HepG2 (cell line): ENCODE data around the gene EDEM3. TPM values are rescaled to one million over a fixed set of nuclear protein-coding genes. Genes with fewer than 3 reads are reported as not detected.

Experiments used
- ATAC-seq: fragments of 200-7000 bp; cut with Tn5 transposase; 3 replicates; pipeline ENCODE4 v1.9.1; 2020; ENCODE audit warnings: mild to moderate bottlenecking, moderate library complexity
- BruUV-seq: library from RNA; stranded (reverse); fragments of 400-500 nt; replicated peaks from 2 replicates; lab custom pipeline; 2021; lab: Mats Ljungman, UMichigan
- CTCF ChIA-PET: fragments of 300-600 bp; formaldehyde crosslinking; extraction: SDS; loops from one replicate; lab custom pipeline; 2021; ENCODE audit warnings: low total read pairs, inconsistent platforms, low intra/inter-chr PET ratio; lab: Yijun Ruan, JAX
- POLR2A ChIA-PET: fragments of 350-600 bp; sonication (Branson Sonifier 250); formaldehyde crosslinking; loops from one replicate; lab custom pipeline; 2020; ENCODE audit warnings: antibody characterized with exemption, inconsistent platforms; lab: Yijun Ruan, JAX
- DNase-seq: peaks from one replicate; pipeline ENCODE4 v3.0.0-alpha.2; 2015; ENCODE audit warnings: low spot score
- FAIRE-seq: peaks from 3 replicates; lab custom pipeline; 2011; peaks lifted over from hg19 to GRCh38; lab: Jason Lieb, UNC
- H2AFZ ChIP-seq: one replicate; pipeline ENCODE4 v1.6.1; 2011; ENCODE audit warnings: low read length, inconsistent platforms
- H3K27ac ChIP-seq: fragments of 300-600 bp; 3 replicates; pipeline ENCODE4 v1.8.0; 2011; ENCODE audit warnings: mixed run types, mild to moderate bottlenecking, mixed read lengths, low read length, inconsistent platforms; ENCODE audit not compliant: insufficient read depth; ENCODE audit errors: extremely low read length
- H3K27me3 ChIP-seq, 2 experiments: fragments of 200-600 bp in 1 of 2; 2 replicates in 1 of 2; 3 replicates in 1 of 2; pipeline versions ENCODE4 v1.6.0 to v1.8.0; 2011; ENCODE audit warnings: low read length in 2 of 2, mild to moderate bottlenecking in 2 of 2, moderate library complexity in 2 of 2, inconsistent platforms in 1 of 2; ENCODE audit not compliant: insufficient read depth in 2 of 2, control insufficient read depth in 1 of 2
- H3K36me3 ChIP-seq, 2 experiments: fragments of 200-600 bp in 1 of 2; replicated peaks in 1 of 2; 2 replicates in 1 of 2; 3 replicates in 1 of 2; pipeline versions ENCODE4 v1.5.1 to v1.8.0; 2011; ENCODE audit warnings: low read length in 2 of 2, inconsistent platforms in 1 of 2; ENCODE audit not compliant: insufficient read depth in 2 of 2, control insufficient read depth in 1 of 2
- H3K4me1 ChIP-seq: 2 replicates; pipeline ENCODE4 v1.5.1; 2012; ENCODE audit warnings: low read length, inconsistent platforms; ENCODE audit not compliant: insufficient read depth
- H3K4me2 ChIP-seq: 2 replicates; pipeline ENCODE4 v1.6.0; 2011; ENCODE audit warnings: low read depth, low read length, inconsistent platforms
- H3K4me3 ChIP-seq, 3 experiments: fragments of 200-600 bp in 1 of 3; sonication (generic), shearing (Covaris generic) in 1 of 3; replicated peaks in 1 of 3; 2 replicates each; pipeline ENCODE4 v1.5.1; 2011 to 2016; ENCODE audit warnings: low read length in 3 of 3, inconsistent platforms in 2 of 3, low read depth in 2 of 3, mild to moderate bottlenecking in 2 of 3, control low read depth in 1 of 3, mixed read lengths in 1 of 3; ENCODE audit not compliant: insufficient read depth in 1 of 3
- H3K79me2 ChIP-seq: one replicate; pipeline ENCODE4 v1.6.1; 2011; ENCODE audit warnings: low read length, inconsistent platforms; ENCODE audit not compliant: insufficient read depth
- H3K9ac ChIP-seq: 2 replicates; pipeline ENCODE4 v1.6.0; 2011; ENCODE audit warnings: mild to moderate bottlenecking, low read depth, low read length, inconsistent platforms; ENCODE audit not compliant: insufficient read depth
- H3K9me3 ChIP-seq: 2 replicates; pipeline ENCODE4 v1.5.1; 2012; ENCODE audit warnings: mild to moderate bottlenecking, low read length
- H4K20me1 ChIP-seq: 2 replicates; pipeline ENCODE4 v1.6.0; 2011; ENCODE audit warnings: inconsistent platforms, mild to moderate bottlenecking, low read length, moderate library complexity; ENCODE audit not compliant: insufficient read depth
- GZF1 ChIP-seq: sonication (generic); formaldehyde crosslinking; IDR thresholded peaks from 2 replicates; pipeline ENCODE4 v1.5.1; 2020; ENCODE audit warnings: mild to moderate bottlenecking, missing genetic modification reagents
- NBN ChIP-seq: fragments of 450-650 bp; conservative IDR thresholded peaks from 2 replicates; pipeline ENCODE4 v1.6.1; 2017
- RBFOX2 ChIP-seq: fragments of 200-400 bp; formaldehyde crosslinking; IDR thresholded peaks from 2 replicates; pipeline ENCODE4 v1.6.1; 2017; ENCODE audit warnings: low read depth, mild to moderate bottlenecking, low read length
- TCF7L2 ChIP-seq: IDR thresholded peaks from 2 replicates; pipeline ENCODE4 v1.6.1; 2011; ENCODE audit warnings: mild to moderate bottlenecking, low read depth, low read length, moderate library complexity
- ZBTB7A ChIP-seq: sonication (generic); formaldehyde crosslinking; IDR thresholded peaks from 2 replicates; pipeline ENCODE4 v1.8.0; 2022; ENCODE audit warnings: mild to moderate bottlenecking, missing genetic modification reagents
- ZFP36 ChIP-seq: fragments of 150-350 bp; IDR thresholded peaks from 2 replicates; pipeline ENCODE4 v1.6.1; 2018; ENCODE audit warnings: borderline replicate concordance, low read length, low read depth; ENCODE audit not compliant: partially characterized antibody
- in situ Hi-C: cut with HindIII; loops from 2 replicates; pipeline ENCODE4 v1.10.0; 2017; ENCODE audit warnings: low pct_unique_long_range_greater_than_20kb; ENCODE audit not compliant: extremely low pct_ligation_motif_present
- intact Hi-C: fragments of 100-400 bp; cut with micrococcal nuclease; formaldehyde crosslinking; loops from one replicate; pipeline ENCODE4 v1.10.0; 2022; ENCODE audit not compliant: unreplicated experiment
- polyA plus RNA-seq, 8 experiments: library from polyadenylated mRNA; depleted of rRNA in 3 of 8; stranded (reverse) in 7 of 8; unstranded in 1 of 8; fragments of >200 nt; fragmentation: Illumina TruSeq in 4 of 8; extraction: Trizol in 4 of 8; gene quantifications; 2 replicates each; pipeline versions ENCODE4 v1.2.1 to v1.2.3, GENCODE V29; 2011 to 2016; ENCODE audit warnings: low read depth in 4 of 8, missing spikeins in 1 of 8, mixed read lengths in 1 of 8; ENCODE audit not compliant: insufficient read depth in 1 of 8
- total RNA-seq, 5 experiments: library from RNA; depleted of rRNA; stranded (reverse); fragments of >200 nt; fragmentation: Illumina TruSeq; extraction: Trizol; gene quantifications; 2 replicates each; pipeline ENCODE4 v1.2.3, GENCODE V29; 2016; ENCODE audit warnings: low read depth in 1 of 5
- TF ChIP-seq, protein P1 (sequence below): sonication (generic); formaldehyde crosslinking; IDR thresholded peaks from 2 replicates; pipeline ENCODE4 v1.4.0; 2020; ENCODE audit warnings: mild to moderate bottlenecking, missing genetic modification reagents
- TF ChIP-seq, protein P2 (sequence below): sonication (generic); formaldehyde crosslinking; IDR thresholded peaks from 2 replicates; pipeline ENCODE4 v1.4.0; 2020; ENCODE audit warnings: missing genetic modification reagents, borderline replicate concordance
- TF ChIP-seq, protein P3 (sequence below): IDR thresholded peaks from 2 replicates; pipeline ENCODE4 v1.6.1; 2018; ENCODE audit warnings: missing genetic modification reagents, mild to moderate bottlenecking, missing compliant biosample characterization
- TF ChIP-seq, protein P4 (sequence below): sonication (generic); formaldehyde crosslinking; IDR thresholded peaks from 2 replicates; pipeline ENCODE4 v1.5.0; 2020; ENCODE audit warnings: mild to moderate bottlenecking, missing genetic modification reagents, borderline replicate concordance

Gene EDEM3
- total and polyA plus RNA-seq, 2 of the 13 experiments (the other 11 are each of a cell fraction or from before 2014, with no cell fraction given) = 13.1 to 18.2 TPM

DNA sequence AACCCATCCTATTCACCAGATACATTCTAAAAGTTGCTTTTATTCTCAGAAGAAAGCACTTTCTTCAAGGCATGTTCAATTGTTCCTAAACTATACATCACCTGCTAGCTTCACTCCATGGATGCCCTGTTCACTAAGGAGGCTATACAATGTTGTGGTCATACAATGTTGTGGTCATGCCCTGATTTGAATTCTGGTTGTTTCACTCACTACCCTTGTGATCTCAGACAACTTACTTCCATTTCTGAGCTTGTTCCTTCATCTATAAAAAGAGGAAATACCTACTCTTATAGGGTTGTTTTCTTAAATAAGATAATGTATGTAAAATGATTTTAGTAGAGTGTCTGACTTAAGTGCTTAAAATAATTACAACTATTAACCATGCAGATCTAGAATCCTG is 19.7 kb downstream of the EDEM3 start:
- in situ Hi-C loops (no loop called here), intact Hi-C loops (no loop called here)
- H3K4me2 ChIP-seq = no peak overlapping the region
- H3K79me2 ChIP-seq = no peaks in the 10 kb centered on the region
- no peaks in the 10 kb centered on the region for H3K4me1 ChIP-seq
- ATAC-seq (no peak), FAIRE-seq (no peak), DNase-seq (no peak)
- H3K27ac ChIP-seq = no peak overlapping the region
- CTCF ChIA-PET = no interaction called here
- no peak overlapping the region for H3K4me3 ChIP-seq
- H3K27me3 ChIP-seq = no peaks in the 10 kb centered on the region
- no TSS peak for BruUV-seq
- POLR2A ChIA-PET = no interaction called here
- no peaks in the 10 kb centered on the region for H4K20me1 ChIP-seq
- peaks cover 0 to 9% of the 10 kb centered on the region in 2 experiments; a peak in 2 of 5 replicates for H3K36me3 ChIP-seq
- H3K9me3 ChIP-seq = no peaks in the 10 kb centered on the region
- H3K9ac ChIP-seq = no peak overlapping the region
- no peak overlapping the region for H2AFZ ChIP-seq
- TF ChIP-seq ZFP36 = no peak
- TF ChIP-seq, protein P1, sequence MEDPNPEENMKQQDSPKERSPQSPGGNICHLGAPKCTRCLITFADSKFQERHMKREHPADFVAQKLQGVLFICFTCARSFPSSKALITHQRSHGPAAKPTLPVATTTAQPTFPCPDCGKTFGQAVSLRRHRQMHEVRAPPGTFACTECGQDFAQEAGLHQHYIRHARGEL = no peak
- no peak for TF ChIP-seq GZF1 (CRISPR knock-in tag)
- no peak for TF ChIP-seq TCF7L2
- no peak for TF ChIP-seq RBFOX2
- TF ChIP-seq, protein P2, sequence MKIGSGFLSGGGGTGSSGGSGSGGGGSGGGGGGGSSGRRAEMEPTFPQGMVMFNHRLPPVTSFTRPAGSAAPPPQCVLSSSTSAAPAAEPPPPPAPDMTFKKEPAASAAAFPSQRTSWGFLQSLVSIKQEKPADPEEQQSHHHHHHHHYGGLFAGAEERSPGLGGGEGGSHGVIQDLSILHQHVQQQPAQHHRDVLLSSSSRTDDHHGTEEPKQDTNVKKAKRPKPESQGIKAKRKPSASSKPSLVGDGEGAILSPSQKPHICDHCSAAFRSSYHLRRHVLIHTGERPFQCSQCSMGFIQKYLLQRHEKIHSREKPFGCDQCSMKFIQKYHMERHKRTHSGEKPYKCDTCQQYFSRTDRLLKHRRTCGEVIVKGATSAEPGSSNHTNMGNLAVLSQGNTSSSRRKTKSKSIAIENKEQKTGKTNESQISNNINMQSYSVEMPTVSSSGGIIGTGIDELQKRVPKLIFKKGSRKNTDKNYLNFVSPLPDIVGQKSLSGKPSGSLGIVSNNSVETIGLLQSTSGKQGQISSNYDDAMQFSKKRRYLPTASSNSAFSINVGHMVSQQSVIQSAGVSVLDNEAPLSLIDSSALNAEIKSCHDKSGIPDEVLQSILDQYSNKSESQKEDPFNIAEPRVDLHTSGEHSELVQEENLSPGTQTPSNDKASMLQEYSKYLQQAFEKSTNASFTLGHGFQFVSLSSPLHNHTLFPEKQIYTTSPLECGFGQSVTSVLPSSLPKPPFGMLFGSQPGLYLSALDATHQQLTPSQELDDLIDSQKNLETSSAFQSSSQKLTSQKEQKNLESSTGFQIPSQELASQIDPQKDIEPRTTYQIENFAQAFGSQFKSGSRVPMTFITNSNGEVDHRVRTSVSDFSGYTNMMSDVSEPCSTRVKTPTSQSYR (CRISPR knock-in tag) = no peak
- no peak for TF ChIP-seq ZBTB7A
- no peak for TF ChIP-seq NBN
- TF ChIP-seq, protein P3, sequence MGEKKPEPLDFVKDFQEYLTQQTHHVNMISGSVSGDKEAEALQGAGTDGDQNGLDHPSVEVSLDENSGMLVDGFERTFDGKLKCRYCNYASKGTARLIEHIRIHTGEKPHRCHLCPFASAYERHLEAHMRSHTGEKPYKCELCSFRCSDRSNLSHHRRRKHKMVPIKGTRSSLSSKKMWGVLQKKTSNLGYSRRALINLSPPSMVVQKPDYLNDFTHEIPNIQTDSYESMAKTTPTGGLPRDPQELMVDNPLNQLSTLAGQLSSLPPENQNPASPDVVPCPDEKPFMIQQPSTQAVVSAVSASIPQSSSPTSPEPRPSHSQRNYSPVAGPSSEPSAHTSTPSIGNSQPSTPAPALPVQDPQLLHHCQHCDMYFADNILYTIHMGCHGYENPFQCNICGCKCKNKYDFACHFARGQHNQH (CRISPR knock-in tag) = no peak
- TF ChIP-seq, protein P4, sequence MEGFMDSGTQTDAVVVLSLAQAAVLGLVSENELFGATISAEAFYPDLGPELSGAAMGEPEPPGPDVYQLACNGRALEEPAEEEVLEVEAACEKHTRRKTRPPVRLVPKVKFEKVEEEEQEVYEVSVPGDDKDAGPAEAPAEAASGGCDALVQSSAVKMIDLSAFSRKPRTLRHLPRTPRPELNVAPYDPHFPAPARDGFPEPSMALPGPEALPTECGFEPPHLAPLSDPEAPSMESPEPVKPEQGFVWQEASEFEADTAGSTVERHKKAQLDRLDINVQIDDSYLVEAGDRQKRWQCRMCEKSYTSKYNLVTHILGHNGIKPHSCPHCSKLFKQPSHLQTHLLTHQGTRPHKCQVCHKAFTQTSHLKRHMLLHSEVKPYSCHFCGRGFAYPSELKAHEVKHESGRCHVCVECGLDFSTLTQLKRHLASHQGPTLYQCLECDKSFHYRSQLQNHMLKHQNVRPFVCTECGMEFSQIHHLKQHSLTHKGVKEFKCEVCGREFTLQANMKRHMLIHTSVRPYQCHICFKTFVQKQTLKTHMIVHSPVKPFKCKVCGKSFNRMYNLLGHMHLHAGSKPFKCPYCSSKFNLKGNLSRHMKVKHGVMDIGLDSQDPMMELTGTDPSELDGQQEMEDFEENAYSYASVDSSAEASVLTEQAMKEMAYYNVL (CRISPR knock-in tag) = no peak
